Spleen (tissue), 11 donors: ENCODE data around the gene MDGA2. TPM values are rescaled to one million over a fixed set of nuclear protein-coding genes. Genes with fewer than 3 reads are reported as not detected.

Source experiments
- DNase-seq: peaks from one replicate; pipeline ENCODE4 v3.0.0-alpha.2; 2020
- H3K27ac ChIP-seq, 8 donors: fragments of 200-600 bp; sonication (generic) in 7 of 8; 1 replicate in 4 of 8; 2 replicates in 4 of 8; pipeline versions ENCODE4 v1.5.0 to v1.8.0; 2016 to 2021; ENCODE audit warnings: inconsistent platforms in 4 of 8, mild to moderate bottlenecking in 4 of 8, moderate library complexity in 1 of 8
- H3K27me3 ChIP-seq, 7 donors: fragments of 200-600 bp; sonication (generic) in 6 of 7; replicated peaks in 1 of 7; 1 replicate in 4 of 7; 2 replicates in 3 of 7; pipeline versions ENCODE4 v1.5.0 to v1.8.0; 2016 to 2021; ENCODE audit warnings: inconsistent platforms in 3 of 7, mild to moderate bottlenecking in 1 of 7
- H3K36me3 ChIP-seq, 6 donors: fragments of 200-600 bp; sonication (generic) in 5 of 6; 1 replicate in 4 of 6; 2 replicates in 2 of 6; pipeline versions ENCODE4 v1.5.0 to v1.8.0; 2016 to 2021; ENCODE audit warnings: inconsistent platforms in 2 of 6
- H3K4me1 ChIP-seq, 6 donors: fragments of 200-600 bp; sonication (generic) in 5 of 6; 1 replicate in 3 of 6; 2 replicates in 3 of 6; pipeline versions ENCODE4 v1.5.0 to v1.8.0; 2016 to 2021; ENCODE audit warnings: inconsistent platforms in 3 of 6
- H3K4me3 ChIP-seq, 8 donors: fragments of 200-600 bp; sonication (generic) in 7 of 8; 1 replicate in 4 of 8; 2 replicates in 4 of 8; pipeline versions ENCODE4 v1.5.0 to v1.8.0; 2016 to 2021; ENCODE audit warnings: inconsistent platforms in 4 of 8, mild to moderate bottlenecking in 4 of 8, moderate library complexity in 2 of 8
- H3K9me3 ChIP-seq, 8 donors: fragments of 200-600 bp; sonication (generic) in 7 of 8; 1 replicate in 4 of 8; 2 replicates in 4 of 8; pipeline versions ENCODE4 v1.5.0 to v1.8.0; 2016 to 2021; ENCODE audit warnings: inconsistent platforms in 4 of 8
- CTCF ChIP-seq, 11 experiments: fragments of 200-600 bp in 7 of 11; fragments of 450-650 bp in 4 of 11; sonication (generic) in 4 of 11; IDR thresholded peaks in 8 of 11; conservative IDR thresholded peaks in 3 of 11; 1 replicate in 7 of 11; 2 replicates in 4 of 11; pipeline versions ENCODE4 v1.4.0 to v1.8.0; 2016 to 2021; ENCODE audit warnings: antibody characterized with exemption in 11 of 11, inconsistent platforms in 4 of 11, mild to moderate bottlenecking in 1 of 11
- POLR2A ChIP-seq, 3 donors: fragments of 450-650 bp; IDR thresholded peaks; one replicate each; pipeline ENCODE4 v1.5.1; 2017; ENCODE audit warnings: antibody characterized with exemption in 3 of 3, mild to moderate bottlenecking in 1 of 3
- POLR2AphosphoS5 ChIP-seq, 3 donors: sonication (generic); formaldehyde crosslinking; IDR thresholded peaks; one replicate each; pipeline ENCODE4 v1.5.1; 2017; ENCODE audit warnings: antibody characterized with exemption in 3 of 3
- WGBS, 5 donors: extraction: QIAGEN DNeasy Blood & Tissue Kit in 3 of 5; methylation state at CpG; one replicate each; pipeline versions ENCODE4 v1.1.5 to v1.1.7; 2013 to 2018; 5-methylcytosine and 5-hydroxymethylcytosine counted together
- intact Hi-C: fragments of 100-400 bp; cut with DNase I; formaldehyde crosslinking; loops from one replicate; pipeline ENCODE4 v1.15.0; 2023; ENCODE audit warnings: low total_unique reads
- polyA plus RNA-seq, 3 donors: library from polyadenylated mRNA; stranded (reverse); fragments of 200-250 nt; gene quantifications; one replicate each; pipeline ENCODE4 v1.2.1, GENCODE V29; 2013
- total RNA-seq, 7 donors: library from RNA; depleted of rRNA in 3 of 7; stranded (reverse); fragments of >200 nt in 3 of 7; fragmentation: NEBNext Ultra II Directional in 4 of 7; extraction: Animal tissue kit (Norgen Biotek cat#: 25700) in 4 of 7; gene quantifications; one replicate each; pipeline versions ENCODE4 v1.1.0 to v1.2.1, GENCODE V29; 2016 to 2021
- donor health status: healthy with polysubstance abuse.
- donor health status: DM: no; HTN: no; CAD: no; lungs with moderate emphysema.
- donor health status: DM: no; HTN: no; CAD: no.
- donor health status: Bipolar disorder and iron deficiency.
- donor health status: healthy.
- donor health status: DM: no; HTN: no; CAD: no.
- donor health status: DM: yes; HTN: yes; CAD: no.

Gene MDGA2
- total and polyA plus RNA-seq, 10 donors = 0.06 to 0.26 (median 0.07) TPM; not detected in 7

GRCh38 chr14:47715330-47715729 is 39.9 kb upstream of the MDGA2 start:
- no peaks in the 10 kb centered on the region for H3K27me3 ChIP-seq
- 82 to 90% (median 85%) methylated on average over 3 of the region's 3 CpGs for WGBS, 5 donors
- H3K9me3 ChIP-seq = peaks cover 0 to 9% (median 3%) of the 10 kb centered on the region in 8 donors
- H3K4me3 ChIP-seq = no peak overlapping the region
- intact Hi-C loops = no loop called here
- no peak for DNase-seq
- no peak overlapping the region for H3K27ac ChIP-seq
- no peaks in the 10 kb centered on the region for H3K4me1 ChIP-seq
- no peaks in the 10 kb centered on the region for H3K36me3 ChIP-seq
- TF ChIP-seq POLR2AphosphoS5 (IDR thresholded peaks at IDR 0.05) = no peak
- no peak for TF ChIP-seq POLR2A (IDR thresholded peaks at IDR 0.05)
- no peak for TF ChIP-seq CTCF (IDR thresholded peaks at IDR 0.05 in 8 of 11, conservative IDR thresholded peaks at IDR 0.05 in 3 of 11)

GRCh38 chr14:47710581-47710980 is 35.2 kb upstream of the MDGA2 start:
- WGBS, 5 donors = 77 to 89% (median 83%) methylated on average over 2 of the region's 2 CpGs
- H3K36me3 ChIP-seq = no peaks in the 10 kb centered on the region
- intact Hi-C loops = no loop called here
- no peak overlapping the region for H3K27ac ChIP-seq
- peaks cover 0 to 6% (median 0%) of the 10 kb centered on the region in 8 donors for H3K9me3 ChIP-seq
- TF ChIP-seq POLR2A (IDR thresholded peaks at IDR 0.05) (no peak), CTCF (IDR thresholded peaks at IDR 0.05 in 8 of 11, conservative IDR thresholded peaks at IDR 0.05 in 3 of 11) (no peak), POLR2AphosphoS5 (IDR thresholded peaks at IDR 0.05) (no peak)
- H3K4me3 ChIP-seq = no peak overlapping the region
- no peaks in the 10 kb centered on the region for H3K4me1 ChIP-seq
- DNase-seq = no peak
- no peaks in the 10 kb centered on the region for H3K27me3 ChIP-seq

- no peak overlapping the region for H3K4me3 ChIP-seq
- no peaks in the 10 kb centered on the region for H3K4me1 ChIP-seq
- peaks cover 0 to 12% (median 0%) of the 10 kb centered on the region in 8 donors for H3K9me3 ChIP-seq
- no peak for TF ChIP-seq POLR2A (IDR thresholded peaks at IDR 0.05)
- no peak for TF ChIP-seq POLR2AphosphoS5 (IDR thresholded peaks at IDR 0.05)
- TF ChIP-seq CTCF (IDR thresholded peaks at IDR 0.05 in 8 of 11, conservative IDR thresholded peaks at IDR 0.05 in 3 of 11) = no peak
- no peak for DNase-seq
- 45 to 74% (median 65%) methylated on average over 2 of the region's 2 CpGs for WGBS, 5 donors
- intact Hi-C loops = no loop called here
- no peaks in the 10 kb centered on the region for H3K27me3 ChIP-seq
- no peaks in the 10 kb centered on the region for H3K36me3 ChIP-seq
- no peak overlapping the region for H3K27ac ChIP-seq
These were observed 30.3 kb upstream of the MDGA2 start for GRCh38 chr14:47705683-47706082.

- H3K27me3 ChIP-seq = no peaks in the 10 kb centered on the region
- DNase-seq = no peak
- H3K4me1 ChIP-seq = no peaks in the 10 kb centered on the region
- H3K9me3 ChIP-seq = peaks cover 0 to 7% (median under 1%) of the 10 kb centered on the region in 8 donors
- no peaks in the 10 kb centered on the region for H3K36me3 ChIP-seq
- no peak for TF ChIP-seq CTCF (IDR thresholded peaks at IDR 0.05 in 8 of 11, conservative IDR thresholded peaks at IDR 0.05 in 3 of 11)
- TF ChIP-seq POLR2AphosphoS5 (IDR thresholded peaks at IDR 0.05) = no peak
- TF ChIP-seq POLR2A (IDR thresholded peaks at IDR 0.05) = no peak
- H3K27ac ChIP-seq = no peak overlapping the region
- intact Hi-C loops = no loop called here
- no peak overlapping the region for H3K4me3 ChIP-seq
These were observed 16.4 kb upstream of the MDGA2 start for GRCh38 chr14:47691829-47692228.
